IMR-90 (cell line): ENCODE data around the gene PTEN. TPM values are rescaled to one million over a fixed set of nuclear protein-coding genes. Genes with fewer than 3 reads are reported as not detected.
A peak's percentile ranks its signal among the peaks of the same experiment; 100 is the strongest.

Experiments
- ATAC-seq: fragments of 200-7000 bp; cut with Tn5 transposase; 2 replicates; pipeline ENCODE4 v1.9.1; 2020; ENCODE audit warnings: low read depth, mild to moderate bottlenecking, moderate library complexity
- BruUV-seq: library from RNA; stranded (reverse); fragments of 400-500 nt; replicated peaks from 2 replicates; lab custom pipeline; 2021; lab: Mats Ljungman, UMichigan
- CTCF ChIA-PET: fragments of 300-600 bp; formaldehyde crosslinking; extraction: SDS; loops from one replicate; lab custom pipeline; 2021; ENCODE audit warnings: antibody characterized with exemption; lab: Yijun Ruan, JAX
- POLR2A ChIA-PET: fragments of 300-600 bp; sonication (Branson Sonifier 250); formaldehyde crosslinking; loops from one replicate; lab custom pipeline; 2022; ENCODE audit warnings: antibody characterized with exemption; ENCODE audit not compliant: unreplicated experiment; lab: Charles Lee
- DNase-seq: peaks from one replicate; pipeline ENCODE4 v3.0.0; 2013
- H2AFZ ChIP-seq: replicated peaks from 2 replicates; pipeline ENCODE3; 2013; ENCODE audit warnings: low read length, mild to moderate bottlenecking; ENCODE audit not compliant: poor library complexity
- H2AK5ac ChIP-seq: 2 replicates; pipeline ENCODE4 v1.6.1; 2013; ENCODE audit warnings: low read depth, low read length, inconsistent platforms
- H2AK9ac ChIP-seq: replicated peaks from 2 replicates; pipeline ENCODE3; 2013; ENCODE audit warnings: mild to moderate bottlenecking, low read depth, low read length, moderate library complexity; ENCODE audit not compliant: poor library complexity
- H2BK120ac ChIP-seq: 2 replicates; pipeline ENCODE4 v1.6.1; 2013; ENCODE audit warnings: low read depth, low read length, inconsistent platforms
- H2BK15ac ChIP-seq: 3 replicates; pipeline ENCODE4 v1.6.1; 2013; ENCODE audit warnings: low read depth, low read length, inconsistent platforms
- H2BK20ac ChIP-seq: 2 replicates; pipeline ENCODE4 v1.6.1; 2013; ENCODE audit warnings: low read depth, mild to moderate bottlenecking, inconsistent platforms, low read length, moderate library complexity
- H2BK5ac ChIP-seq: 2 replicates; pipeline ENCODE4 v1.6.1; 2013; ENCODE audit warnings: mild to moderate bottlenecking, low read depth, low read length, inconsistent platforms; ENCODE audit not compliant: poor library complexity, severe bottlenecking
- H3K14ac ChIP-seq: replicated peaks from 2 replicates; pipeline ENCODE4 v1.6.1; 2013; ENCODE audit warnings: low read depth, low read length, inconsistent platforms
- H3K18ac ChIP-seq: 2 replicates; pipeline ENCODE4 v1.6.1; 2013; ENCODE audit warnings: low read depth, low read length, control low read depth
- H3K23ac ChIP-seq: 2 replicates; pipeline ENCODE4 v1.6.1; 2013; ENCODE audit warnings: low read depth, low read length, inconsistent platforms
- H3K27ac ChIP-seq: 2 replicates; pipeline ENCODE4 v1.5.1; 2013; ENCODE audit warnings: mild to moderate bottlenecking, control low read depth, low read length; ENCODE audit not compliant: insufficient read depth
- H3K27me3 ChIP-seq: 2 replicates; pipeline ENCODE4 v1.6.1; 2013; ENCODE audit warnings: low read length; ENCODE audit not compliant: control insufficient read depth, insufficient read depth
- H3K36me3 ChIP-seq: 2 replicates; pipeline ENCODE4 v1.6.1; 2013; ENCODE audit warnings: low read length, mixed read lengths; ENCODE audit not compliant: control insufficient read depth, insufficient read depth
- H3K4ac ChIP-seq: 2 replicates; pipeline ENCODE4 v1.6.1; 2013; ENCODE audit warnings: low read depth, low read length, inconsistent platforms
- H3K4me1 ChIP-seq: 2 replicates; pipeline ENCODE4 v1.6.1; 2013; ENCODE audit warnings: low read length, mixed read lengths; ENCODE audit not compliant: control insufficient read depth, insufficient read depth
- H3K4me2 ChIP-seq: 2 replicates; pipeline ENCODE4 v1.6.1; 2013; ENCODE audit warnings: low read depth, mild to moderate bottlenecking, control low read depth, low read length, moderate library complexity
- H3K4me3 ChIP-seq: 2 replicates; pipeline ENCODE4 v1.5.1; 2013; ENCODE audit warnings: low read depth, mild to moderate bottlenecking, control low read depth, low read length, moderate library complexity; ENCODE audit not compliant: insufficient read depth
- H3K56ac ChIP-seq: 2 replicates; pipeline ENCODE4 v1.6.1; 2013; ENCODE audit warnings: low read length, inconsistent platforms; ENCODE audit not compliant: insufficient read depth; ENCODE audit errors: extremely low read depth
- H3K79me1 ChIP-seq, 2 experiments: 2 replicates each; pipeline ENCODE4 v1.6.1; 2013; ENCODE audit warnings: low read length in 2 of 2, inconsistent platforms in 1 of 2, low read depth in 1 of 2
- H3K9ac ChIP-seq: 2 replicates; pipeline ENCODE4 v1.6.1; 2013; ENCODE audit warnings: low read depth, low read length, control low read depth
- H3K9me1 ChIP-seq: 2 replicates; pipeline ENCODE4 v1.6.1; 2013; ENCODE audit warnings: low read length, inconsistent platforms; ENCODE audit not compliant: insufficient read depth
- H3K9me3 ChIP-seq: 2 replicates; pipeline ENCODE4 v1.6.1; 2013; ENCODE audit warnings: low read length; ENCODE audit not compliant: control insufficient read depth, insufficient read depth
- H4K20me1 ChIP-seq: 2 replicates; pipeline ENCODE4 v1.6.1; 2013; ENCODE audit warnings: low read length, inconsistent platforms; ENCODE audit not compliant: insufficient read depth
- H4K5ac ChIP-seq: 2 replicates; pipeline ENCODE4 v1.6.1; 2013; ENCODE audit warnings: mild to moderate bottlenecking, low read depth, low read length, control low read depth
- H4K8ac ChIP-seq, 2 experiments: 2 replicates each; pipeline ENCODE4 v1.6.1; 2013; ENCODE audit warnings: low read depth in 2 of 2, low read length in 2 of 2, control low read depth in 1 of 2, inconsistent platforms in 1 of 2
- H4K91ac ChIP-seq: 2 replicates; pipeline ENCODE4 v1.6.1; 2013; ENCODE audit warnings: low read depth, low read length, inconsistent platforms; ENCODE audit not compliant: insufficient read depth
- CEBPB ChIP-seq: IDR thresholded peaks from 2 replicates; pipeline ENCODE4 v1.6.1; 2012; ENCODE audit warnings: low read depth, low read length, improper control_type of control experiment
- ELK1 ChIP-seq: fragments of 150-350 bp; IDR thresholded peaks from 2 replicates; pipeline ENCODE4 v1.6.1; 2016; ENCODE audit warnings: low read depth, mild to moderate bottlenecking, low read length, moderate library complexity, borderline replicate concordance
- MAFK ChIP-seq: IDR thresholded peaks from 2 replicates; pipeline ENCODE4 v1.6.1; 2012; ENCODE audit warnings: low read depth, low read length, improper control_type of control experiment
- POLR2A ChIP-seq: IDR thresholded peaks from 2 replicates; pipeline ENCODE4 v1.6.1; 2012; ENCODE audit warnings: mild to moderate bottlenecking, low read depth, low read length
- RCOR1 ChIP-seq: IDR thresholded peaks from 2 replicates; pipeline ENCODE4 v1.6.1; 2012; ENCODE audit warnings: mild to moderate bottlenecking, low read length, improper control_type of control experiment; ENCODE audit not compliant: insufficient replicate concordance
- RFX5 ChIP-seq: IDR thresholded peaks from 2 replicates; pipeline ENCODE4 v1.8.0; 2012; ENCODE audit warnings: low read depth, mild to moderate bottlenecking, low read length, moderate library complexity
- SMC3 ChIP-seq: fragments of 150-350 bp; IDR thresholded peaks from 2 replicates; pipeline ENCODE4 v1.6.1; 2016; ENCODE audit warnings: low read depth, mild to moderate bottlenecking, antibody characterized with exemption, low read length, moderate library complexity
- dilution Hi-C: fragments of 300-500 bp; cut with HindIII; formaldehyde crosslinking; loops from one replicate; pipeline ENCODE4 v1.14.3; 2018; ENCODE audit warnings: low sequenced_read_pairs; ENCODE audit not compliant: unreplicated experiment
- in situ Hi-C: fragments of 300-500 bp; cut with MboI; formaldehyde crosslinking; loops from 3 replicates; pipeline ENCODE4 v1.14.3; 2019; ENCODE audit warnings: low sequenced_read_pairs, inconsistent platforms, mixed read lengths
- intact Hi-C: fragments of 100-400 bp; cut with micrococcal nuclease; formaldehyde crosslinking; loops from 2 replicates; pipeline ENCODE4 v1.10.0; 2022
- polyA plus RNA-seq, 3 experiments: library from polyadenylated mRNA; depleted of rRNA; stranded (reverse); fragments of >200 nt; gene quantifications; 2 replicates each; pipeline ENCODE4 v1.2.3, GENCODE V29; 2012; ENCODE audit warnings: low replicate concordance in 1 of 3
- total RNA-seq: library from RNA; depleted of rRNA; stranded (reverse); fragments of >200 nt; gene quantifications from 2 replicates; pipeline ENCODE4 v1.2.3, GENCODE V29; 2012

PTEN gene
- total and polyA plus RNA-seq, 2 of the 4 experiments (the other 2 are of a cell fraction): 12.0 to 38.9 TPM

- no peak overlapping the region for H2BK20ac ChIP-seq
- H3K27me3 ChIP-seq: no peaks in the 10 kb centered on the region
- no peak overlapping the region for H2BK120ac ChIP-seq
- no peak overlapping the region for H4K8ac ChIP-seq
- peaks cover 3% of the 10 kb centered on the region; the same call in 1 of the 2 replicates for H3K9me1 ChIP-seq
- H3K56ac ChIP-seq: no peak overlapping the region
- TF ChIP-seq POLR2A (no peak), CEBPB (no peak), MAFK (peak; percentile 23; the same call in 1 of the 2 replicates), SMC3 (no peak), ELK1 (no peak), RFX5 (no peak), RCOR1 (no peak)
- peaks cover 1% of the 10 kb centered on the region for H3K36me3 ChIP-seq
- H2AFZ ChIP-seq: no peak overlapping the region
- intact Hi-C loops (loop anchor here (5.0 to 10.0 kb wide), 2 partner anchors 35 to 623 kb away; no protein-coding TSS in a partner anchor), dilution Hi-C loops (no loop called here), in situ Hi-C loops (no loop called here)
- ChIA-PET CTCF (no interaction called here), POLR2A (no interaction called here)
- H3K4ac ChIP-seq: no peak overlapping the region
- no peak overlapping the region for H2AK9ac ChIP-seq
- no peak overlapping the region for H3K4me3 ChIP-seq
- H3K18ac ChIP-seq: no peak overlapping the region
- no peak overlapping the region for H3K4me2 ChIP-seq
- H4K20me1 ChIP-seq: peaks cover 40% of the 10 kb centered on the region; the same call in 1 of the 2 replicates
- H2BK5ac ChIP-seq: no peak overlapping the region
- H4K5ac ChIP-seq: no peak overlapping the region
- peak; percentile 60 for DNase-seq
- peaks cover 3% of the 10 kb centered on the region; the same call in 1 of the 2 replicates for H3K4me1 ChIP-seq
- no peak overlapping the region for H3K9ac ChIP-seq
- peaks cover 8 to 59% of the 10 kb centered on the region in 2 experiments for H3K79me1 ChIP-seq
- no peak overlapping the region for H3K14ac ChIP-seq
- H2BK15ac ChIP-seq: no peak overlapping the region
- ATAC-seq: 0 out of 2 replicates have a peak, but pooled peaks have one; percentile 9
- no peak overlapping the region for H3K23ac ChIP-seq
- H2AK5ac ChIP-seq: no peak overlapping the region
- no peaks in the 10 kb centered on the region for H3K9me3 ChIP-seq
- no peak overlapping the region for H4K91ac ChIP-seq
- no peak overlapping the region for H3K27ac ChIP-seq
- no TSS peak for BruUV-seq
These were observed 68.4 kb downstream of the PTEN start for GRCh38 chr10:87931836-87932230.
